Stomach (tissue), 4 donors: ENCODE results near the gene PTPA.
A peak's percentile ranks its signal among the peaks of the same experiment; 100 is the strongest.

Experiments
- EP300 ChIP-seq: sonication (generic); formaldehyde crosslinking; IDR thresholded peaks from one replicate; pipeline ENCODE4 v1.6.1; 2017; ENCODE audit warnings: antibody characterized with exemption
- POLR2A ChIP-seq, 4 donors: fragments of 450-650 bp; IDR thresholded peaks; one replicate each; pipeline ENCODE4 v1.6.1; 2016; ENCODE audit warnings: antibody characterized with exemption in 4 of 4, control low read depth in 2 of 4, mild to moderate bottlenecking in 1 of 4, moderate library complexity in 1 of 4
- POLR2AphosphoS5 ChIP-seq, 3 donors: sonication (generic); formaldehyde crosslinking; IDR thresholded peaks; one replicate each; pipeline ENCODE4 v1.6.1; 2016; ENCODE audit warnings: antibody characterized with exemption in 3 of 3
- TF ChIP-seq, protein P1 (sequence below), 7 experiments: fragments of 450-650 bp in 4 of 7; fragments of 200-600 bp in 3 of 7; sonication (generic) in 3 of 7; IDR thresholded peaks; one replicate each; pipeline ENCODE4 v1.5.1; 2016 to 2019; ENCODE audit warnings: antibody characterized with exemption in 7 of 7, control low read depth in 2 of 7, mild to moderate bottlenecking in 1 of 7

DNA sequence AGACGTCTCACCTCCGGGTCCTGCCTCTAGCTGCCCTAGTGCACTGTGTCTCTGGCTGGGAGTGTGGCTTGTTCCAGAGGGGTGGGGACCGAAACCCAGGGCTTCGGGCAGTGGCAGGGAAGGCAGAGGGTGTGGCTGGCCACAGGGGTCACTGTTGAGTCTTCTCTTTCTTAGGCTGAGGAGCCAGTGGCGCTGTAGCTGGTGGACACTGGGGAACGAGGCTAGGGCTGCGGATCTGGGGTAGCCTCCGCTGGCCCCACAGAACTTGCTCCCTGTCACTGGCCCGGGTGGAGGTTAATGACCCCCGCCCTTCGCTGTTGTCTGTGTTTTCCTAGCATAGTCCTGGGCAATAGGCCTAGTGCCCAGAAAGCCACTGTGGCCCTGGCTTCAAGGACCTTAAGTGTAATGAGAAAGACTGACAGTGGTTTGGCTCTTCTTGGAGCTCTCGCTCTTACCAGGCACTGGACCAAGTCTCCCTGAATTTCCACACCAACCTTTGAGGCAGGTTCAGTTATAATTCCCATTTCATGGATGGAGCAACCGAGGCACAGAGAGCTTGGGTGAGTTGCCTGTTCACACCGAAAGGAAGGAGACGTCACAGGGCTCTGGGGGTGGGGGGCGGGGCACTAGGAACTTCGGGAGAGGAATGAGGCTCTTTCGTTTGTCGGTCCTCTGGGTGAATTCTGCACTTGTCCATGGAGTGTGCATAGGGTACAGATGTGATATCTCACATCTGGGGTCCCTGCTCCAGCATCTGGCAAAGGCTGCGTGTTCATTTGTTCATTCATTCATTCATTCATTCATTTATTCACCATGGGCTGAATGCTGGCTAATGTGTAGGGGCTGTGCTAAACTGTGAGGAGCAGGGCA, 71.6 kb downstream of the PTPA start:
- TF ChIP-seq, protein P1, sequence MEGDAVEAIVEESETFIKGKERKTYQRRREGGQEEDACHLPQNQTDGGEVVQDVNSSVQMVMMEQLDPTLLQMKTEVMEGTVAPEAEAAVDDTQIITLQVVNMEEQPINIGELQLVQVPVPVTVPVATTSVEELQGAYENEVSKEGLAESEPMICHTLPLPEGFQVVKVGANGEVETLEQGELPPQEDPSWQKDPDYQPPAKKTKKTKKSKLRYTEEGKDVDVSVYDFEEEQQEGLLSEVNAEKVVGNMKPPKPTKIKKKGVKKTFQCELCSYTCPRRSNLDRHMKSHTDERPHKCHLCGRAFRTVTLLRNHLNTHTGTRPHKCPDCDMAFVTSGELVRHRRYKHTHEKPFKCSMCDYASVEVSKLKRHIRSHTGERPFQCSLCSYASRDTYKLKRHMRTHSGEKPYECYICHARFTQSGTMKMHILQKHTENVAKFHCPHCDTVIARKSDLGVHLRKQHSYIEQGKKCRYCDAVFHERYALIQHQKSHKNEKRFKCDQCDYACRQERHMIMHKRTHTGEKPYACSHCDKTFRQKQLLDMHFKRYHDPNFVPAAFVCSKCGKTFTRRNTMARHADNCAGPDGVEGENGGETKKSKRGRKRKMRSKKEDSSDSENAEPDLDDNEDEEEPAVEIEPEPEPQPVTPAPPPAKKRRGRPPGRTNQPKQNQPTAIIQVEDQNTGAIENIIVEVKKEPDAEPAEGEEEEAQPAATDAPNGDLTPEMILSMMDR (IDR thresholded peaks at IDR 0.05), result peak in 2 of 7 experiments; percentile 19 to 28
- TF ChIP-seq POLR2A (IDR thresholded peaks at IDR 0.05) (no peak), EP300 (no peak), POLR2AphosphoS5 (IDR thresholded peaks at IDR 0.05) (no peak)
